Lung (tissue), 12 donors: ENCODE measurements around the gene MYO5B. TPM values are rescaled to one million over a fixed set of nuclear protein-coding genes. Genes with fewer than 3 reads are reported as not detected.

Experiments used
- ATAC-seq: fragments of 200-7000 bp; cut with Tn5 transposase; one replicate; pipeline ENCODE4 v1.9.1; 2020; ENCODE audit warnings: moderate number of reproducible peaks; ENCODE audit not compliant: insufficient read depth, low FRiP score
- DNase-seq, 3 donors: peaks; one replicate each; pipeline ENCODE4 v3.0.0-alpha.2; 2013 to 2017
- H3K27ac ChIP-seq, 2 donors: one replicate each; pipeline ENCODE4 v1.5.1; 2013; ENCODE audit warnings: mild to moderate bottlenecking in 2 of 2, moderate library complexity in 2 of 2, control low read depth in 1 of 2, inconsistent platforms in 1 of 2, low read depth in 1 of 2, low read length in 1 of 2
- H3K27me3 ChIP-seq, 3 donors: one replicate each; pipeline ENCODE4 v1.5.1; 2013; ENCODE audit warnings: low read length in 2 of 3; ENCODE audit not compliant: control insufficient read depth in 3 of 3, insufficient read depth in 3 of 3
- H3K36me3 ChIP-seq, 4 donors: one replicate each; pipeline ENCODE4 v1.5.1; 2013; ENCODE audit warnings: low read length in 4 of 4, mild to moderate bottlenecking in 1 of 4, moderate library complexity in 1 of 4; ENCODE audit not compliant: control insufficient read depth in 4 of 4, insufficient read depth in 4 of 4
- H3K4me1 ChIP-seq, 5 donors: one replicate each; pipeline ENCODE4 v1.5.1; 2013; ENCODE audit warnings: low read length in 5 of 5, mild to moderate bottlenecking in 2 of 5, moderate library complexity in 1 of 5; ENCODE audit not compliant: control insufficient read depth in 5 of 5, insufficient read depth in 5 of 5
- H3K4me3 ChIP-seq: one replicate; pipeline ENCODE4 v1.5.1; 2013; ENCODE audit warnings: mild to moderate bottlenecking, control low read depth, moderate library complexity
- H3K9ac ChIP-seq, 2 donors: one replicate each; pipeline ENCODE4 v1.5.1; 2013; ENCODE audit warnings: low read length in 2 of 2, control low read depth in 1 of 2; ENCODE audit not compliant: insufficient read depth in 1 of 2
- H3K9me3 ChIP-seq, 4 donors: one replicate each; pipeline ENCODE4 v1.5.1; 2013; ENCODE audit warnings: low read length in 3 of 4, mild to moderate bottlenecking in 1 of 4, moderate library complexity in 1 of 4; ENCODE audit not compliant: control insufficient read depth in 4 of 4, insufficient read depth in 3 of 4
- WGBS, 2 donors: extraction: QIAGEN DNeasy Blood & Tissue Kit; methylation state at CpG; one replicate each; pipeline ENCODE4 v1.1.7; 2013; 5-methylcytosine and 5-hydroxymethylcytosine counted together
- polyA plus RNA-seq, 2 donors: library from polyadenylated mRNA; stranded (reverse); fragments of 200-250 nt; gene quantifications; one replicate each; pipeline ENCODE4 v1.2.1, GENCODE V29; 2013
- total RNA-seq, 2 donors: library from RNA; depleted of rRNA in 1 of 2; stranded (reverse); fragments of >200 nt in 1 of 2; gene quantifications; one replicate each; pipeline ENCODE4 v1.2.1, GENCODE V29; 2014 to 2021
- TF ChIP-seq, protein P1 (sequence below): IDR thresholded peaks from 2 replicates; pipeline ENCODE4 v1.5.1; 2012; ENCODE audit warnings: mild to moderate bottlenecking; ENCODE audit errors: control extremely low read depth, extremely low read depth
- donor health status: control.
- donor health status: control.
- donor health status: Bipolar disorder and iron deficiency.
- donor health status: healthy.
- donor health status: DM: yes; HTN: yes; CAD: no.

MYO5B gene
- total and polyA plus RNA-seq, 4 donors: 9.7 to 25.6 (median 19.7) TPM

DNA sequence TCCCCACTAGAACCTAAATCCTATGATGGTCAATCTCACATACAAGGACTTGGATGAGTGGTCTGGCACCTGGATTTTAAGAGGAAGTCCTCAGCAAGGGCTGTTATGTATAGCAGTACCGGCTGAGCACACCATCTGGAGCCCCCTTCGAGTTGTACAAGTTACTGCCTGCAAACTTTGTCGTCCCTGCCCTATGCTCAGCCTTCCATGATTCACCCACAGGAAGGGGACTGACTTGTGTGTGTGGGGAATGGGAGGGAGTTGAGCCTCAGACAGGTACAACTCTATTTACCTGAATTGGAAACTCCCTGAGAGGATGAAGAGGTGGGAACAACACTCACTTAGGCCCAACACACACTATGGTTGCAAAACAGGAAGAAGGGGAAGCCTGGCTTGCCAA, 186.6 kb downstream of the MYO5B start:
- no peak overlapping the region for H3K27ac ChIP-seq
- H3K27me3 ChIP-seq: no peaks in the 10 kb centered on the region
- H3K9me3 ChIP-seq: no peaks in the 10 kb centered on the region
- ATAC-seq (no peak), DNase-seq (no peak)
- H3K4me1 ChIP-seq: peaks cover 0 to 4% (median 0%) of the 10 kb centered on the region in 5 donors
- H3K4me3 ChIP-seq: no peak overlapping the region
- H3K9ac ChIP-seq: no peak overlapping the region
- WGBS, 2 donors: 77 to 79% methylated on average over 3 of the region's 3 CpGs
- H3K36me3 ChIP-seq: no peaks in the 10 kb centered on the region
- TF ChIP-seq, protein P1, sequence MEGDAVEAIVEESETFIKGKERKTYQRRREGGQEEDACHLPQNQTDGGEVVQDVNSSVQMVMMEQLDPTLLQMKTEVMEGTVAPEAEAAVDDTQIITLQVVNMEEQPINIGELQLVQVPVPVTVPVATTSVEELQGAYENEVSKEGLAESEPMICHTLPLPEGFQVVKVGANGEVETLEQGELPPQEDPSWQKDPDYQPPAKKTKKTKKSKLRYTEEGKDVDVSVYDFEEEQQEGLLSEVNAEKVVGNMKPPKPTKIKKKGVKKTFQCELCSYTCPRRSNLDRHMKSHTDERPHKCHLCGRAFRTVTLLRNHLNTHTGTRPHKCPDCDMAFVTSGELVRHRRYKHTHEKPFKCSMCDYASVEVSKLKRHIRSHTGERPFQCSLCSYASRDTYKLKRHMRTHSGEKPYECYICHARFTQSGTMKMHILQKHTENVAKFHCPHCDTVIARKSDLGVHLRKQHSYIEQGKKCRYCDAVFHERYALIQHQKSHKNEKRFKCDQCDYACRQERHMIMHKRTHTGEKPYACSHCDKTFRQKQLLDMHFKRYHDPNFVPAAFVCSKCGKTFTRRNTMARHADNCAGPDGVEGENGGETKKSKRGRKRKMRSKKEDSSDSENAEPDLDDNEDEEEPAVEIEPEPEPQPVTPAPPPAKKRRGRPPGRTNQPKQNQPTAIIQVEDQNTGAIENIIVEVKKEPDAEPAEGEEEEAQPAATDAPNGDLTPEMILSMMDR: no peak

DNA sequence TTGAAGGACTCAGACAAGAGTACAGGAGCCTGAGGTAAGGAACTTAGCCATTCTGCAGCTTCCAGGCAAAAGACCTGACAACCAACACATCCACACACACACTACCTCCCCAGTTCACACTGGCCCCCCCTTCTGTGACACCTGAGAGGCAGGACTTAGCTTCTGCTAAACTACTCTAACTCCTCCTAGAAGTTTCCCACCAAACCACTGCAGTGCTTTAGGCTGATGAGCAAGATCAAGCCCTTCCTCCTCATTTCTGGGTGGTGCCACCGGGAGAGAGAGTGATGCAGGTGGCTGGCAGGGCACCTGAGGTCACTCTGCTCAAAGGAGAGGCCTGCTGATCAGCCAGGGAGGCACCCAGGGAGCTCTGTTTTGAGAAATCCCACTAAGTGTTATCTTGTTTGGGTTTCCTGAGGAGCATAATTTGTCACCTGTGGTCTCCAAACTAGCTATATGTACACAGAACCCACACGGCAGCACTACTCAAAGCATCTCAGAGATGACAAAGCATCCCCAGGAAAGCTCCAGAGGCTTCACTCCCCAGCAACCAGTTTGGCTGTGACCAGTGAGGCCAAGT, 188.4 kb downstream of the MYO5B start:
- ATAC-seq: no peak
- H3K36me3 ChIP-seq: no peaks in the 10 kb centered on the region
- H3K9ac ChIP-seq: no peak overlapping the region
- no peak for DNase-seq
- H3K4me1 ChIP-seq: peaks cover 0 to 4% (median 0%) of the 10 kb centered on the region in 5 donors
- TF ChIP-seq, protein P1: no peak
- no peak overlapping the region for H3K27ac ChIP-seq
- H3K27me3 ChIP-seq: no peaks in the 10 kb centered on the region
- H3K4me3 ChIP-seq: no peak overlapping the region
- no peaks in the 10 kb centered on the region for H3K9me3 ChIP-seq
- 66 to 78% methylated on average over 2 of the region's 2 CpGs for WGBS, 2 donors

DNA sequence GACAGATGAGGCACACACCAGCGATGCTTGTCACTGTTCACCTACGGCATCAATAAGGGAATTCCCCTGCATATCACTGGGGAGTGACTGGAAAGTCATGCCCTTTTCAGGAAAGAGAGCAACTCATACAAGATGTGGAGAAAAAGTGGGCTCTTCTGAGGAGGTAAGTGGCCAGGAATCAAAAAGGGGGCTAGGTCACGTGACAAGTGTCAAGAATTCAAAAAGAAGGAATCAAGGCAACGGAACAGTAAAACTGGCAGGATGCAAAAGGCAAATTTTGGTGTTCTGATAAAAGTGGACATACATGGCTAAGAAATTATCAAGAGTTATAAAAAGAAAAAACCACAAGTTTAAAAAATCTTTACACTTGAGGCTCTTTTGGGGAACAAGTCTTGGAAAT, 190.9 kb downstream of the MYO5B start:
- ATAC-seq (no peak), DNase-seq (no peak)
- TF ChIP-seq, protein P1: no peak
- H3K9ac ChIP-seq: no peak overlapping the region
- H3K4me1 ChIP-seq: no peaks in the 10 kb centered on the region
- no peaks in the 10 kb centered on the region for H3K9me3 ChIP-seq
- 73 to 78% methylated on average over 4 of the region's 4 CpGs for WGBS, 2 donors
- H3K27me3 ChIP-seq: no peaks in the 10 kb centered on the region
- H3K27ac ChIP-seq: no peak overlapping the region
- no peaks in the 10 kb centered on the region for H3K36me3 ChIP-seq
- H3K4me3 ChIP-seq: no peak overlapping the region

DNA sequence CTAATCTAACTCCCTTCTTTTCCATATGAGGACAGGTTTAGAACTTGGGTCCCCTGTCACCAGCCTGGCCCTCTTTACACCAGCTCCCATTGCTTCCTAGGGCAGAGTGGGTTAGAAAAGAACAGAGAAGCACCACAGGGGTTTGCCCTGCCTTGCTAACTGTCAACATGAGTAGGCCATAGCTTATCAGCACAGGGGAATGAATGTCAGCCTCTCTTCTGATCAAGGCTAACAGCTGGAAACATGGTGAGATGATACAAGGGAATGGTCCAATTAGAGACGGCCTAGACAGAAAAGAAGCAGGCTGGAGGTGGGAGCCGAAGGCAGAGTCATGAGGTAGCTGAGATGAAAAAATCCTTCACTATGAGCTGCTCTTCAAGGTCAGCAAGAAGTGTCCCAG, 192.2 kb downstream of the MYO5B start:
- DNase-seq: no peak
- ATAC-seq: no peak
- H3K36me3 ChIP-seq: no peaks in the 10 kb centered on the region
- H3K9ac ChIP-seq: no peak overlapping the region
- no peaks in the 10 kb centered on the region for H3K4me1 ChIP-seq
- no peak overlapping the region for H3K4me3 ChIP-seq
- H3K27ac ChIP-seq: no peak overlapping the region
- H3K9me3 ChIP-seq: no peaks in the 10 kb centered on the region
- H3K27me3 ChIP-seq: peaks cover 0 to 3% (median 0%) of the 10 kb centered on the region in 3 donors
- TF ChIP-seq, protein P1: no peak
- WGBS, 2 donors: 81 to 83% methylated on average over 2 of the region's 2 CpGs
